Limb (tissue), 2 donors: ENCODE data around the gene ADARB2.

Experiments
- DNase-seq, 2 donors: peaks; one replicate each; pipeline ENCODE4 v3.0.0-alpha.2; 2016; ENCODE audit errors: extremely low spot score in 2 of 2

Gene ADARB2

DNA sequence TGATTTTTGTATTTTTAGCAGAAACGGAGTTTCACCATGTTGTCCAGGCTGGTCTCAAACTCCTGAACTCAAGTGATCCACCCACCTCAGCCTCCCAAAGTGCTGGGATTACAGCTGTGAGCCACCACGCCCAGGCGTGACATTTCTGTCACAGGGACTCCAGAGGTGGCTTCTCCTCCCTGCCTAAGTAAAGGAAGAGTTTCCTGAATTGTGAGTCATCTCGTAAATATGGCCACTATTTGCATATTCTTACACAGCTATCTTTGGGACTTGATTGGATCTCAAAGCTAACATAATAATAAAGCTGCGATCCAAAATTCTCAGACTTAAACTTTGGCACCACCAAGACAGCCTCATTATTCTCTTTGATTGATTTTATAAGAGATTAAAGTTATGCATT, 50.1 kb downstream of the ADARB2 start:
- DNase-seq, result no peak

GRCh38 chr10:1686491-1686749, 50.9 kb downstream of the ADARB2 start:
- no peak for DNase-seq

DNA sequence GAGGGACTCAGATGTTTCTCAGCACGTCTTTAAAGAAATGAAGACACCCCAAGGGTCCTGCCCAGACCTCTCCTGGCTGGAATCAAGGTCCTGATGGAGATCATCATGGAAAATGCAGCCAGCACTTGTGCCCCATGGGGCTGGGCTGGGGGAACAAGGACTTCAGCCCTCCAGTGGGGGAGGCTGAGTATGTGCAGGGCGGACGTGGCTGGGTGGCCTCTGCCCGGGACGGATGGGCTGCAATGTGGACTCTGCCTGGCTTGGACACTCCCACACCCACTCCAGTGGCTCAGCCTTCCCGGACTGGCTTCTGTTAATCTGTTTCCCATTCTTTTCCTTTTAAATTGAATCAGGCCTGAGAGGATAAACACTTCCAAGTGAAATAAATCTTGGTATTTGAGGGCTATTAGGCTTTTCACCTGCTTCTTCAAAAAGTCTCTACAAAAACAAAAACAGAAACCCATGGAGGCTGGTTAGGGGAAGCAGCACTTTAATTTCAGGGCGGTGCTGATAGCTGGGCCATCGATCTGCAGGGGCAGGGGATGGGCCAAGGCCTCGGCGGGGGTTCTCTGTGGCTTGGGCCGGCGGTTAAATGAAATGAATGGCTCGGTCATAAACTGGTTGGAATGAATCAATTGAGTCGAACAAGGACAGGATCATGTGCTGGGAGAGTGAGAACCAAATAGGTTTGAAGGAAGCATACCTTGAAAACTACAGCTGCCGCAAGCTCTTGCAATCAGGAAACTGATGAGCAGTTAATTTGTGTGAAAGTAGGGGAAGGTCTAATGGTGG, 51.4 kb downstream of the ADARB2 start:
- DNase-seq, result no peak

DNA sequence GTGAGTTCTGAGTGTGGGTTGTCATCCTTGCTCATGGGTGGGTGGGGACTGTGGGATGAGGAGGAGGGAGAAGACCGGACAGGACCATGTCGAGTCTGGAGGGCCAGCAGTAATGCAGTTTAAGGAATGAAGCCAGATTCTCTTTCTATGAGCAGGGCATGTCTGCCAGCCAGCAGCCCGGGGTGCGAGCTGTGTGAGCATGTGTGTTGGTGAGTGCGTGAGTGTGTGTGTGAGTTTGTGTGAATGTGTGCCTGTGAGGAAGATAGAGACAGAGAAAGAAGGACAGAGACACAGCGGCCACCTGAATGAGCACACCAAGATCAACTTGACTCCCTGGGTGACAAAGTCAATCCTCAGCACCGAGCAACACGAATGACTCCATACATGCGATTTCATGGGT, 52.3 kb downstream of the ADARB2 start:
- DNase-seq, result no peak

DNA sequence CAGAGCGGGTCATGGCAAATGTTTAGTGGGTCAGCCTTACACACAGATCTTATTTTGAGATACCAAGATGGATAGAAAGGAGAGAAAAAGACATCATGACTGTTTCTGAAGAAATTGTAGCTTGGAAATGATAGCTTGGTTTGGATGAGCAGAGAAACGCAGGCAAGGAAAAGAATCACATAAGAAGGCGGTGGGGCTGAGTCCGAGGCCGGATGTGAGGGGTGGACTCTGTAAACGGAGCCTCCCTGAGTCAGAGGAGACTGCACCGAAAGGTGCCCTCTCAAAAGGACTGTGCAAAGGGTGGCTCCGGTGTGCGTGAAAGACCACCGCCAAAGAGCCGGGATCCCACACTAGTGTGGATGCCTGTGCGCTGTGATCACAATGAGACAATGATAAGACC, 53.7 kb downstream of the ADARB2 start:
- no peak for DNase-seq

DNA sequence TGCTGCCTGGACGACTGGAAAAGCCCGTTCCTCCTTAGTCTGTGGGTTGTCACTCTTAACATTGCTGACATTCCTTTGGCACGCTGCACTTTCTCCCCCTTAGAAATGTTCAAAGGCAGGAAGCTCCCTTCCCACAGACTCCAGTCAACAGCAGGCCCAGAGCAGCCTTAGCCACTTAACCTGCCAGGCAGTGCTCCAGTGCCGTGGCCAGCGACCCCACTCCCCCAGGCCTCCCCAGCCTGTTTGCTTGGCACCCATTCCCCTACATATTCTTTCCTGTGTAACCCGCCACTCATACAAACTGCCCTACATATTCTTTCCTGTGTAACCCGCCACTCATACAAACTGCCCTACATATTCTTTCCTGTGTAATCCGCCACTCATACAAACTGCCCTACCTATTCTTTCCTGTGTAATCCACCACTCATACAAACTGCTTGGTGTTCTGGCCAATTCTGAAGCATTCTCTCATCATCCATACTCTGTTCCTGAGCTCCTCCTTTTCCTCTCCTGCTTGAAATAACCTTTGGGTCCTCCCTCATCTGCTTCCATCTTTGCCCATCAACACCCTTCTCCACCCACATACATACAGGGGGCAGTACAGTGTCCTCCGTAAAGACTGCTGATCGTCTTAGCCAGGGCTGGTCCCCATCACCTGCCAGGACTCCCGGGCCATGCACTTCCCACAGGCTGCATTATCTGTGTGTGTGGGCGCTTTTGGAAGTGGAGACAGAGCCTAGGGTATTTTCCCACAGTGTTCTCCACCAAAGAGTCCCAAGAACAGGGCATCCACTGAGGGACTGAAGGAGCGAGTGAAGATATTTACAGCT, 57.3 kb downstream of the ADARB2 start:
- no peak for DNase-seq

GRCh38 chr10:1678084-1678483, 59.2 kb downstream of the ADARB2 start:
- no peak for DNase-seq

DNA sequence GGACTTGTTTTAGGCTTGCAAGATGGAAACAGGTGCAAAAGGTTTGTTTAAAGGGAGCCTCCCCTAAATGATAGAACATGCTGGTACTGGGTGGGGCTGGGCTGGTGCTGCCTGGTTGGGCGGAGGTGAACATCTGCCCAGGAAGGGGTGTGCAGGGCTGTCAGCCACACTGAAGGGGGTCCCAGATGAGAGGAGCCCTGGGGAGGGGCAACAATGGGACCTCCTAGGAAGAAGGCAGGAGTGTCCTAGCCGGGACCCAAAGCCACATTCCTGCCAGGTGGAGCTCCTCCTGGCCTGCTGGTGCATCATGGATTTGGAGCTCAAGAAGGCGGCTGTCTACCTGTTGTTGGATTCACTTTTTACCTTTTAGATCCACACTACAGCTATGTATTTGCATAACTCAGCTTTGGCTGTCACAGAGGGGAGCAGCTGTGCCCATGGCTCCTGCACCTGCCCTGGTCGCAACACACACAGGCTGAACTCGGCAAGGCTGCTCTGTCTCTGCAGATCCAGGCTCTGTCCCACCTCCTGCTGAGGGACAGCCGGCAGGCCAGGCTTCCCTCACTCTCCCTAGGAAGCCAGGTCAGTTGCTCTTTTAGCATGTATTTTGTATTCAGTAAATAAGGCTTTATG, 59.9 kb downstream of the ADARB2 start:
- no peak for DNase-seq

DNA sequence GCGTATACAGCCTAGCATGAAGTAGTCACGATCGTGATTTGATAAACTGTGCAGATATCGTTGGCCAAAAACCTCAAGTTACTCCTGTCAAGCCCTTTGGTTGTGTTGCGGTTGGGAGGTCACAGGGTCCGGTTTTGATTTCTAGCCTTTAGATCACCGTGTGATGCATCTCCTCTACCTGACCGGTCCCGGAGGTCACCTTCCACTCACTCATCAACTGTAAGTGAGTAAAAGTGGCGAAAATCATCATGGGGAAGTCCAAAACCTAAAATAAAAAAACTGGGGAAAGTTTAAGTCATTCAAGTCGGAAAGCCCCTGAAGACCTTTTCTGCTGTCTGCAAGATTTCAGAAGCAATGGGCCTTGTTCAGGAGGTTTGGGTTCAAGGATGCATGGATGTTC, 62.8 kb downstream of the ADARB2 start:
- no peak for DNase-seq

DNA sequence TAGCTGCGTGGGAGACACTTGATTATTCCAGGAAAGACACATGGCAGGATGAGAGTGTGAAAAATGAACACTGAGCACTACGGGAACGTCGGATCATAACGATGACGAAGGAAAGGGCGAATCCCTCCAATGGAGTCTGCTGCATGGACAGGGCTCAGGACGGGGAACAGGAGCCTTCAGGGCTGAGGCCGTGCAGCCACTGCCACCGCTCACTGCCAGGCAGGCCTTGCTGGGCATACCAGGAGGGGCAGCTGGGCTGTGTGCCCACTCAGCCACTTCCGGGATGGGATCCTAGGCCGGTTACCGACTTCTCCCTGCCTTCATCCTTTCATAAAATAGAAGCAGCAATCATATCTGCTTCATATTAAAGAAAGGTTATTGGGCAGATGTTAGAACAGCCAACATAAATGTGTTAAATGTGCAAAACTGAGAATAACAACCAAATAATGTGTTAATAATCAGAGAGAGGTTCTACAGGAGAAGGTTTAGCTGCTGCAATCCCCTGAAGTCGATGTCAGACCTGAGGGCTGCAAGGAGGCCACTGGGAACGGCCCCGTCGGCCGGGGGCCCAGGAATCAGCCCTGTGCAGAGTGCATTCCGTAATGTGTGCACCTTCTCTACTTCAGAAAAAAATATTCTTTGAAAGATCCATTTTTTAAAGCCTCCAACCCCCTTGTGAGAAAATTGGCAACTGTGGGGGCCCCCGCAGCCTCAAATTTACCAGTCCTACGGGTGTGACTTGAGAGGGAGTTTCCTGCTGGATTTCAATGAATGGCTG, 63.6 kb downstream of the ADARB2 start:
- no peak for DNase-seq

GRCh38 chr10:1672001-1672781, 65.1 kb downstream of the ADARB2 start:
- DNase-seq, result no peak

GRCh38 chr10:1671366-1672000, 65.8 kb downstream of the ADARB2 start:
- DNase-seq, result no peak

GRCh38 chr10:1670541-1671365, 66.6 kb downstream of the ADARB2 start:
- DNase-seq, result no peak

GRCh38 chr10:1669433-1669832, 67.9 kb downstream of the ADARB2 start:
- no peak for DNase-seq

DNA sequence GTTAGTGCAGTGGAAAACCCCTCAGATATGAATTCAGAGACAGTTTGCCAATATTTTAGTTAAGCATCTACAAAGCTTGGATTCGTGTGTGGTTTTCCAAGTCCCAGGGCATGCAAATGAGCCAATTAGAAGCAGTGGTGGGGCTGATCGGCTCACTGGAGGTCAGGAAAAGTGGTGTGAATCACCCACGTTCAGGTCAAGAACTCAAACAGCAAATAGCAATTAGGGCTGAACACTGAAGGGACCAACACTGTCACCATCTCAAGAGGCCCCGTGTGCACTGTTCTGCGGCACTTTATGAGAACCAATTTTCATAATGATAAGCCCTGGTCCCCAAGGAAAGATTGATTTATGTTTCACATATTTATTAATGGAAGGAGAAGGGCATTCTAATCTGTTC, 68.9 kb downstream of the ADARB2 start:
- no peak for DNase-seq

GRCh38 chr10:1667392-1667791, 69.9 kb downstream of the ADARB2 start:
- DNase-seq, result no peak

- no peak for DNase-seq
Observed at GRCh38 chr10:1666147-1666546, 71.2 kb downstream of the ADARB2 start.

- DNase-seq, result no peak
Observed at GRCh38 chr10:1665681-1666080, 71.6 kb downstream of the ADARB2 start.

DNA sequence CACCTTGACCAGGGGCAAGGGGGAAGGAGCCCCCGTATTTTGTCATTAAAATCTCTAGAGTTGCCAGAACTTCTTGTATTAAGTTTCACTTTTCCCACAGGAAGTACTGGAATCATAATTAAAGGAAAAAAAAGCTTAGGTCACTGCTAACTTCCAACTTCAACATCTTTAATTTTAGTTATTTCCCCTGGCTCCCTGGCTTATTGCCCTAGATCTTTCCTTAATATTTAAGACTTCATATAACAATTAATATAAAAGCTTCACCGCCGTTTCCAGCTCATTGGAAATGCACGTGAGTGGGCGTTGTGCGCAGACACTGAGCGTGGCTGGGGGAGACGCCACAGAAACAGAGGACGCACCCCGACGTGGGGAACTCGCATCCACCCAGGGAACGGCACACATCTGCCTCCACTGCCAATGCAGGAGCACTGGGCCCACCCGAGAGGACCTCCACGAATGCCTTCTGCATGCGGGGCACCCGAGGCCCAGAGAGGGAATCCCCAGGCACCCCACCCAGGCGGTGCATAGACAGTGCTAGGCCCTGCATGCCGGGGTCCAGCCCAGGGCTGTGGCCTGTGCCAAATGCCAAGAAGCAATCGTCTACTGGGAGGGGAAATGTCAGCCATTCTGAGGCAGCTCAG, 72.2 kb downstream of the ADARB2 start:
- DNase-seq, result no peak
